ENCODE data around the gene NEMP1. TPM values are rescaled to one million over a fixed set of nuclear protein-coding genes. Genes with fewer than 3 reads are reported as not detected.

Gene NEMP1
- polyA plus RNA-seq, 1 donor from 2014 or later: 6.8 TPM

DNA sequence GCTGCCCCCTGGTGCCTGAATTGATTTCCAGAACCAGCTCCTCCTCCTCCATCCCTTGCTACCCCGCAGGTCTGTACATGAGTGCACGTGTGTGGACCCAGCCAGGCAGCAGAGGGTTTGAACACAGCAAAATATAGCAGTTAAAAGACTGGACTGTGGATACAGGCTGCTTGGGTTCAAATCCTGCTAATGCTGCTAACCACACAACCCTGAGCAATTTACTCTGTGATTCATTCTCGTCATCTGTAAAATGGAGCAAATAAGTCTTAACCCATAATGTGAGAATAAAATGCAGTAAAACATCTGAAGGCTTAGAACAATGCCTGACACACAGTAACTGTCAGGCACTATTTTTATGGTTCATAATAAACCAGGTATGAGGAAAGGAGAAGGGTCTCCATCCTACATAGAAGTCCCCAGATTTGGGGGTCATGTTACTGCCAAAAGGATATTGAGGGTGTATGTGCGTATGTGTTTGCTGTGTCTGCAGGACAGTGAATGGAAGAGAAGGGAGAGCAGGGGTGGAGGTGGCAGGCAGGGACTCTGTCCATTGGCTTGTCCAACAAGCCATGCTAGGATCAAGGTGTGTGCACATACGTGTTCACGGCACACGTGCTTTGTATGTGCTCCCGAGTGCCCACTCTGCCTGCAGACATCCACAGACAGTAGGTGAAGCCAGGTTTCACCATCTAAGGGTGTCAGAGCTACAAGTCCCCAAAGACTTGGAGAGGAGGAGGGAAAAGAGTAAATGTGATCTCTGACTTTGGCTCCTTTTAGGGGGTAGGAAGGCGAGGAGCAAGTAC is 34.1 kb upstream of the NEMP1 start:
- H3K4me2 ChIP-seq (ENCODE audit: low read length): no peak overlapping the region
- H3K27ac ChIP-seq (ENCODE audit: low read length): no peak overlapping the region
- no peaks in the 10 kb centered on the region for H4K20me1 ChIP-seq (ENCODE audit: insufficient read depth)
- no peak for TF ChIP-seq CTCF (IDR thresholded peaks at IDR 0.05; ENCODE audit: poor library complexity, severe bottlenecking)
- TF ChIP-seq, protein P1, sequence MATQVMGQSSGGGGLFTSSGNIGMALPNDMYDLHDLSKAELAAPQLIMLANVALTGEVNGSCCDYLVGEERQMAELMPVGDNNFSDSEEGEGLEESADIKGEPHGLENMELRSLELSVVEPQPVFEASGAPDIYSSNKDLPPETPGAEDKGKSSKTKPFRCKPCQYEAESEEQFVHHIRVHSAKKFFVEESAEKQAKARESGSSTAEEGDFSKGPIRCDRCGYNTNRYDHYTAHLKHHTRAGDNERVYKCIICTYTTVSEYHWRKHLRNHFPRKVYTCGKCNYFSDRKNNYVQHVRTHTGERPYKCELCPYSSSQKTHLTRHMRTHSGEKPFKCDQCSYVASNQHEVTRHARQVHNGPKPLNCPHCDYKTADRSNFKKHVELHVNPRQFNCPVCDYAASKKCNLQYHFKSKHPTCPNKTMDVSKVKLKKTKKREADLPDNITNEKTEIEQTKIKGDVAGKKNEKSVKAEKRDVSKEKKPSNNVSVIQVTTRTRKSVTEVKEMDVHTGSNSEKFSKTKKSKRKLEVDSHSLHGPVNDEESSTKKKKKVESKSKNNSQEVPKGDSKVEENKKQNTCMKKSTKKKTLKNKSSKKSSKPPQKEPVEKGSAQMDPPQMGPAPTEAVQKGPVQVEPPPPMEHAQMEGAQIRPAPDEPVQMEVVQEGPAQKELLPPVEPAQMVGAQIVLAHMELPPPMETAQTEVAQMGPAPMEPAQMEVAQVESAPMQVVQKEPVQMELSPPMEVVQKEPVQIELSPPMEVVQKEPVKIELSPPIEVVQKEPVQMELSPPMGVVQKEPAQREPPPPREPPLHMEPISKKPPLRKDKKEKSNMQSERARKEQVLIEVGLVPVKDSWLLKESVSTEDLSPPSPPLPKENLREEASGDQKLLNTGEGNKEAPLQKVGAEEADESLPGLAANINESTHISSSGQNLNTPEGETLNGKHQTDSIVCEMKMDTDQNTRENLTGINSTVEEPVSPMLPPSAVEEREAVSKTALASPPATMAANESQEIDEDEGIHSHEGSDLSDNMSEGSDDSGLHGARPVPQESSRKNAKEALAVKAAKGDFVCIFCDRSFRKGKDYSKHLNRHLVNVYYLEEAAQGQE (IDR thresholded peaks at IDR 0.05; ENCODE audit: borderline replicate concordance): no peak
- H3K9ac ChIP-seq (ENCODE audit: low read length): no peak overlapping the region
- no peaks in the 10 kb centered on the region for H3K9me3 ChIP-seq (ENCODE audit: low read length)
- H3K79me2 ChIP-seq (replicated peaks; ENCODE audit: insufficient read depth, low read length): no peaks in the 10 kb centered on the region
- H3F3A ChIP-seq (ENCODE audit: insufficient read depth, low read length, poor library complexity, severe bottlenecking): no peaks in the 10 kb centered on the region
- no peaks in the 10 kb centered on the region for H3K27me3 ChIP-seq (ENCODE audit: insufficient read depth, low read depth, low read length)
- no peaks in the 10 kb centered on the region for H3K36me3 ChIP-seq (ENCODE audit: insufficient read depth, low read length)
- H3K4me3 ChIP-seq (ENCODE audit: low read length): no peak overlapping the region
- no peak overlapping the region for H2AFZ ChIP-seq (ENCODE audit: low read depth, low read length)
- H3K9me2 ChIP-seq (ENCODE audit: insufficient read depth, low read length): no peaks in the 10 kb centered on the region

DNA sequence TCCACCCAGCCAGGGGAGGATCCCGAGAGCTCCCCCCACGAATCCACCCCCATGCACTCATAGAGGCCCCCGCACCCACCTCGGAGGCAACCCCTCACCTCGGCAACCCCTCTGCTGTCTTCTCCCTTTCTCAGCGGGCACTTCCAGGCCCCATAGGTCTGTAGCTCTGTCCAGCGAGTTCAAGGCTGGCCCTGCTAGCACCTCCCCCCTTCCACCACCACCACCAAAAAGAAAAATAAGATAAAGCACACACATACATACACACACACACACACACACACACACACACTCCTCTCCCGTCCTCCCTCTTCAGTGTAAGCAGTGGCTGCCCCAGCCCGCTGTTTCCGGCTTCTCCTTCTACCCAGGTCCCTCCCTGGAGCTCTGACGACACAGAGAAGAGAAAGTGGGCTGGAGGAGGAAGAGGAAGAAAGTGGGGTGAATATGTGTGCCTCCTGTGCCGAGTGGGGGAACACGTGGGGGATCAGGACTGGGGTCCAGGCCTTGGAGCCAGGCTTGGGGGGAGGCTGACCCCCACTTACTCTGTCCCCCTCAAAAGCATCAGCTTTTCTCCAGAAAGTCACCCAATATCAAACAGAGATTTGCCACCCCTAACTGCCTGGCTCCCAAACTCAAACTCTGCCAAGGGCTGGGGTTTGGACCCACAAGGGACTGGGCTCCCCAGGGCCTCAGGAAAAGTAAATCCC is 32.6 kb upstream of the NEMP1 start, which contains the start of gene STAT6:
Gene STAT6, minus strand, starts transcription at position 332 of the 704 bp plus-strand sequence. CDS start 3,084 bp downstream, outside the sequence.
- no peak within 1 kb of the TSS for H3K9ac ChIP-seq (ENCODE audit: low read length)
- no peak within 1 kb of the TSS for H3K4me2 ChIP-seq (ENCODE audit: low read length)
- H3K9me2 ChIP-seq (ENCODE audit: insufficient read depth, low read length): no peaks in the 10 kb centered on the region
- H3K79me2 ChIP-seq (replicated peaks; ENCODE audit: insufficient read depth, low read length): no peaks in the 10 kb centered on the region
- H3K4me3 ChIP-seq (ENCODE audit: low read length): peak within 1 kb of the TSS; percentile 50
- no peaks in the 10 kb centered on the region for H3F3A ChIP-seq (ENCODE audit: insufficient read depth, low read length, poor library complexity, severe bottlenecking)
- no peaks in the 10 kb centered on the region for H4K20me1 ChIP-seq (ENCODE audit: insufficient read depth)
- no peaks in the 10 kb centered on the region for H3K27me3 ChIP-seq (ENCODE audit: insufficient read depth, low read depth, low read length)
- no peaks in the 10 kb centered on the region for H3K36me3 ChIP-seq (ENCODE audit: insufficient read depth, low read length)
- no peak for TF ChIP-seq POLR2AphosphoS5 (IDR thresholded peaks at IDR 0.05)
- TF ChIP-seq RAD21 (conservative IDR thresholded peaks at IDR 0.05): no peak
- no peak for TF ChIP-seq TAF1 (IDR thresholded peaks at IDR 0.05; ENCODE audit: low read depth)
- no peak for TF ChIP-seq MXI1 (conservative IDR thresholded peaks at IDR 0.05; ENCODE audit: poor library complexity, severe bottlenecking)
- TF ChIP-seq, protein P1 (IDR thresholded peaks at IDR 0.05; ENCODE audit: borderline replicate concordance): no peak
- TF ChIP-seq EP300 (conservative IDR thresholded peaks at IDR 0.05; ENCODE audit: poor library complexity, severe bottlenecking): no peak
- no peak for TF ChIP-seq EZH2 (IDR thresholded peaks at IDR 0.05; ENCODE audit: borderline replicate concordance, insufficient read depth, low read length, poor library complexity, severe bottlenecking)
- no peak for TF ChIP-seq SMC3 (conservative IDR thresholded peaks at IDR 0.05; ENCODE audit: poor library complexity)
- TF ChIP-seq CTCF (IDR thresholded peaks at IDR 0.05; ENCODE audit: poor library complexity, severe bottlenecking): no peak
- no peak within 1 kb of the TSS for H2AFZ ChIP-seq (ENCODE audit: low read depth, low read length)
- H3K27ac ChIP-seq (ENCODE audit: low read length): no peak within 1 kb of the TSS
- no peaks in the 10 kb centered on the region for H3K9me3 ChIP-seq (ENCODE audit: low read length)
